ENCODE measurements around the gene LIM2.
"Not testable (repeated sequence)": the region's sequence is repeated elsewhere in the genome, so short reads cannot be mapped to it uniquely, and the experiment has no call there.

Gene LIM2

GRCh38 chr19:51421229-51422052 is 33.7 kb upstream of the LIM2 start:
- H3K4me3 ChIP-seq (replicated peaks in 1 of 2; ENCODE audit: low read depth in 2 of 2, low read length in 2 of 2), result no peak overlapping the region
- DNase-seq (ENCODE audit: low read depth in 2 of 2), result no peak

GRCh38 chr19:51420511-51420910 is 32.7 kb upstream of the LIM2 start:
- H3K4me3 ChIP-seq (replicated peaks in 1 of 2; ENCODE audit: low read depth in 2 of 2, low read length in 2 of 2); DNase-seq (ENCODE audit: low read depth in 2 of 2): not testable (repeated sequence)

More at GRCh38 chr19:51421229-51422052, 33.7 kb upstream of the LIM2 start:
- TF ChIP-seq CTCF (IDR thresholded peaks at IDR 0.05; ENCODE audit: low read depth, low read length), result no peak

- no peak for DNase-seq (ENCODE audit: low read depth in 2 of 2)
- no peak for TF ChIP-seq CTCF (IDR thresholded peaks at IDR 0.05; ENCODE audit: low read depth, low read length)
- no peak overlapping the region for H3K4me3 ChIP-seq (replicated peaks in 1 of 2; ENCODE audit: low read depth in 2 of 2, low read length in 2 of 2)
Observed at GRCh38 chr19:51418707-51419106, 30.9 kb upstream of the LIM2 start.

- no peak overlapping the region for H3K4me3 ChIP-seq (replicated peaks in 1 of 2; ENCODE audit: low read depth in 2 of 2, low read length in 2 of 2)
- DNase-seq (ENCODE audit: low read depth in 2 of 2), result no peak
- no peak for TF ChIP-seq CTCF (IDR thresholded peaks at IDR 0.05; ENCODE audit: low read depth, low read length)
Observed at GRCh38 chr19:51417810-51418157, 30.0 kb upstream of the LIM2 start.

- no peak for DNase-seq (ENCODE audit: low read depth in 2 of 2)
- no peak for TF ChIP-seq CTCF (IDR thresholded peaks at IDR 0.05; ENCODE audit: low read depth, low read length)
- no peak within 1 kb of the TSS for H3K4me3 ChIP-seq (replicated peaks in 1 of 2; ENCODE audit: low read depth in 2 of 2, low read length in 2 of 2)
Observed at GRCh38 chr19:51417107-51417809, 29.5 kb upstream of the LIM2 start, which contains the start of gene SIGLEC10. TSS of gene SIGLEC10 (minus strand) at chr19:51417642. CDS start at chr19:51417581, 61 bp downstream.

GRCh38 chr19:51416422-51416821 is 28.6 kb upstream of the LIM2 start:
- H3K4me3 ChIP-seq (replicated peaks in 1 of 2; ENCODE audit: low read depth in 2 of 2, low read length in 2 of 2); DNase-seq (ENCODE audit: low read depth in 2 of 2): not testable (repeated sequence)

- no peak for DNase-seq (ENCODE audit: low read depth in 2 of 2)
- H3K4me3 ChIP-seq (replicated peaks in 1 of 2; ENCODE audit: low read depth in 2 of 2, low read length in 2 of 2), result no peak overlapping the region
- no peak for TF ChIP-seq CTCF (IDR thresholded peaks at IDR 0.05; ENCODE audit: low read depth, low read length)
Observed at GRCh38 chr19:51415187-51415586, 27.4 kb upstream of the LIM2 start.
